ENCODE measurements around the gene SF1. TPM values are rescaled to one million over a fixed set of nuclear protein-coding genes. Genes with fewer than 3 reads are reported as not detected.

The SF1 gene
- total RNA-seq, 2 donors from 2014 or later, result 1,476 to 1,622 TPM

Other genes starting within 250 kb of the SF1 start
- gene SLC22A11, start 222.6 kb downstream of the SF1 start, total RNA-seq, result not detected
- gene SLC22A12, start 187.3 kb downstream of the SF1 start, total RNA-seq, result not detected
- gene NRXN2, start 55.3 kb downstream of the SF1 start, total RNA-seq, result under 1 TPM; 0.21 to 0.32 TPM
- gene RASGRP2, start 34.4 kb downstream of the SF1 start, total RNA-seq, result 100 to 1,000 TPM; 464 to 502 TPM
- gene PYGM, start 18.6 kb downstream of the SF1 start, total RNA-seq, result 10 to 100 TPM; 11.8 to 27.1 TPM
- gene MAP4K2, start 24.7 kb upstream of the SF1 start, total RNA-seq, result 10 to 100 TPM; 97.8 to 99.2 TPM
- 10 to 100 TPM; 25.8 to 27.0 TPM for gene MEN1, start 32.0 kb upstream of the SF1 start, total RNA-seq
- 1 to 10 TPM; 4.0 to 7.7 TPM for gene CDC42BPG, start 66.1 kb upstream of the SF1 start, total RNA-seq
- gene EHD1, start 100.1 kb upstream of the SF1 start, total RNA-seq, result 100 to 1,000 TPM; 184 to 212 TPM
- gene ATG2A, start 138.7 kb upstream of the SF1 start, total RNA-seq, result 100 to 1,000 TPM; 161 to 226 TPM
- gene PPP2R5B, start 146.1 kb upstream of the SF1 start, total RNA-seq, result 10 to 100 TPM; 21.5 to 25.3 TPM
- not detected for gene GPHA2, start 157.4 kb upstream of the SF1 start, total RNA-seq
- gene MAJIN, start 193.6 kb upstream of the SF1 start, total RNA-seq, result not detected
- gene BATF2, start 218.4 kb upstream of the SF1 start, total RNA-seq, result not detected
- gene ARL2, start 235.6 kb upstream of the SF1 start, total RNA-seq, result 10 to 100 TPM; 17.2 to 21.6 TPM
- gene SNX15, start 248.9 kb upstream of the SF1 start, total RNA-seq, result 10 to 100 TPM; 19.7 to 20.8 TPM